ENCODE measurements around the gene UNC119. TPM values are rescaled to one million over a fixed set of nuclear protein-coding genes. Genes with fewer than 3 reads are reported as not detected.
A peak's percentile ranks its signal among the peaks of the same experiment; 100 is the strongest.

UNC119 gene
- total RNA-seq, 1 donor from 2014 or later = 27.7 TPM

DNA sequence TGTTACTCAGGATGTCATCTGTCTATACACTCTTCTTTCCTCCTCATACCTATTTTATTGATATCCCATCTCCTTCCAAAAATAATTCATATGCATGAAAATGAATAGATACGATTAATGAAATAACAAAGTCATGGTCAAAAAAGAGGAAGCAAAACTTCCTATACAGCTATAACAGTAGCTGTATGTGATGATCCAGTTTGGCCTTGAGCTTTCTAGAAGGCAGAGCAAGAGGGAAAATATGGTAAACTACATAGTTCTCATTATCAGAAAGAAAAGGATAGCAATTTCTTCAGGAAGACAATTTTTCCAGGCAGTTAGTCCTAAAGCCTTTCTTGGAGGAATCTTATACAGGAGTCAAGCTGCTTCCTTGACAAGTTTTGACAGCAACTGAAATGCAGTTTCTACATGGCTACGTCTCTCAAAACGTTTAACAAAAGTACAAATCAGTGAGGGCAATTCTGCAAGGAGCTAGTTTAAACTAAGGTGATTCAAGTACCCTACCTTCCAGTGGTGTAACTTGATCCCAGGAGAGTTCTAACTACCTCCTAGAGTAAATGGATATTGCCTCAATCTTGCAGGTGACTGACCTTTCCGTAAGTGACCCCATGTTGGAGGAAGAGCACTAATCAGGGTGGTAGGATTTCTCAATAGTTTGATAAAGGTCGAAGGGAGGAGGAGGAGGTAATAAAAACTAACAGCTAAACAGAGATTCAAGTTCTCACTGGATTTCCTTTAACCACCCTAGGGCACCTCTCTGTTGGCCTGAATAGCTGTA lies 45.4 kb upstream of the UNC119 start:
- peak overlapping the region; percentile 91 for H3K9ac ChIP-seq (ENCODE audit: low read length)
- peaks cover 4% of the 10 kb centered on the region for H3K36me3 ChIP-seq (ENCODE audit: insufficient read depth, low read length)
- no peaks in the 10 kb centered on the region for H4K20me1 ChIP-seq (ENCODE audit: insufficient read depth, low read length)
- no peaks in the 10 kb centered on the region for H3K9me3 ChIP-seq (ENCODE audit: insufficient read depth, low read depth, low read length)
- H3K4me1 Mint-ChIP-seq (ENCODE audit: low read depth, unreplicated experiment) = peaks cover 4% of the 10 kb centered on the region
- TF ChIP-seq EZH2 (IDR thresholded peaks at IDR 0.05; ENCODE audit: insufficient read depth, low read length) = no peak
- TF ChIP-seq, protein P1, sequence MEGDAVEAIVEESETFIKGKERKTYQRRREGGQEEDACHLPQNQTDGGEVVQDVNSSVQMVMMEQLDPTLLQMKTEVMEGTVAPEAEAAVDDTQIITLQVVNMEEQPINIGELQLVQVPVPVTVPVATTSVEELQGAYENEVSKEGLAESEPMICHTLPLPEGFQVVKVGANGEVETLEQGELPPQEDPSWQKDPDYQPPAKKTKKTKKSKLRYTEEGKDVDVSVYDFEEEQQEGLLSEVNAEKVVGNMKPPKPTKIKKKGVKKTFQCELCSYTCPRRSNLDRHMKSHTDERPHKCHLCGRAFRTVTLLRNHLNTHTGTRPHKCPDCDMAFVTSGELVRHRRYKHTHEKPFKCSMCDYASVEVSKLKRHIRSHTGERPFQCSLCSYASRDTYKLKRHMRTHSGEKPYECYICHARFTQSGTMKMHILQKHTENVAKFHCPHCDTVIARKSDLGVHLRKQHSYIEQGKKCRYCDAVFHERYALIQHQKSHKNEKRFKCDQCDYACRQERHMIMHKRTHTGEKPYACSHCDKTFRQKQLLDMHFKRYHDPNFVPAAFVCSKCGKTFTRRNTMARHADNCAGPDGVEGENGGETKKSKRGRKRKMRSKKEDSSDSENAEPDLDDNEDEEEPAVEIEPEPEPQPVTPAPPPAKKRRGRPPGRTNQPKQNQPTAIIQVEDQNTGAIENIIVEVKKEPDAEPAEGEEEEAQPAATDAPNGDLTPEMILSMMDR (IDR thresholded peaks at IDR 0.05; ENCODE audit: insufficient read depth, low read depth, low read length) = no peak
- H3K4me1 ChIP-seq (ENCODE audit: insufficient read depth, low read length) = peaks cover 9% of the 10 kb centered on the region
- no peaks in the 10 kb centered on the region for H3K27me3 Mint-ChIP-seq (ENCODE audit: low read depth, unreplicated experiment)
- no peak overlapping the region for H3K27ac Mint-ChIP-seq (ENCODE audit: unreplicated experiment)
- H3K27ac ChIP-seq (ENCODE audit: low read depth, low read length) = no peak overlapping the region
- H3K9me3 Mint-ChIP-seq (ENCODE audit: unreplicated experiment) = no peaks in the 10 kb centered on the region
- FAIRE-seq (no peak), DNase-seq (ENCODE audit: low read depth) (no peak)
- peak overlapping the region; percentile 92 for H3K4me2 ChIP-seq (ENCODE audit: low read length)
- H3K4me3 ChIP-seq (ENCODE audit: insufficient read depth, low read depth, low read length) = peak overlapping the region; percentile 83
- no peaks in the 10 kb centered on the region for H3K36me3 Mint-ChIP-seq (ENCODE audit: low read depth, unreplicated experiment)
- H2AFZ ChIP-seq (ENCODE audit: low read depth, low read length) = peak overlapping the region; percentile 88
- H3K79me2 ChIP-seq (ENCODE audit: insufficient read depth, low read length) = peaks cover 28% of the 10 kb centered on the region
- no peaks in the 10 kb centered on the region for H3K27me3 ChIP-seq (ENCODE audit: insufficient read depth, low read length)
- peak overlapping the region; percentile 89 for H3K4me3 Mint-ChIP-seq (ENCODE audit: unreplicated experiment)

DNA sequence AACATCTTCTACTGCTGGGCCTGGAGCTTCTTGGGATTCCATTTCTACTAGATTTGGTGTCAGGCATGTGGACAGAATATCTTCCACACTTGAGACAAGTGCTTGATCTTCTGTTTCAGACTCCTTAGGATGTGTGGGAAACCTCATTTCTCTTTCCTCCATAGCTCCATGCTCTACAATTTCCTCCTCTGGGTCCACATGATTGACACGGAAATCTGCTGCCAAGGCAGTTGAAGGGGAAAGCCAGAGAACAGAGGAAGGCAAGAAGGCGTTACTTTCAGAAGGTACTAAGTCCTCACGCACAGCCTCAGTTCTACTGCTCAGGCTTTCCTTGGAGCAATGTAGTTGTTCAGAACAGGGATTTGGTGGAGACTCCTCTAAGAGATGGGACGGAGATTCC lies 39.8 kb upstream of the UNC119 start:
- H3K4me1 Mint-ChIP-seq (ENCODE audit: low read depth, unreplicated experiment) = no peaks in the 10 kb centered on the region
- Histone ChIP-seq H3K4me3 (ENCODE audit: insufficient read depth, low read depth, low read length) (no peak overlapping the region), H3K36me3 (ENCODE audit: insufficient read depth, low read length) (peaks cover 22% of the 10 kb centered on the region), H2AFZ (ENCODE audit: low read depth, low read length) (no peak overlapping the region), H3K27ac (ENCODE audit: low read depth, low read length) (no peak overlapping the region), H3K9me3 (ENCODE audit: insufficient read depth, low read depth, low read length) (no peaks in the 10 kb centered on the region), H4K20me1 (ENCODE audit: insufficient read depth, low read length) (no peaks in the 10 kb centered on the region), H3K4me1 (ENCODE audit: insufficient read depth, low read length) (no peaks in the 10 kb centered on the region), H3K27me3 (ENCODE audit: insufficient read depth, low read length) (no peaks in the 10 kb centered on the region), H3K79me2 (ENCODE audit: insufficient read depth, low read length) (peaks cover 21% of the 10 kb centered on the region), H3K9ac (ENCODE audit: low read length) (no peak overlapping the region), H3K4me2 (ENCODE audit: low read length) (no peak overlapping the region)
- no peak for DNase-seq (ENCODE audit: low read depth)
- FAIRE-seq = no peak
- no peak overlapping the region for H3K4me3 Mint-ChIP-seq (ENCODE audit: unreplicated experiment)
- H3K36me3 Mint-ChIP-seq (ENCODE audit: low read depth, unreplicated experiment) = peaks cover 5% of the 10 kb centered on the region
- no peak for TF ChIP-seq EZH2 (IDR thresholded peaks at IDR 0.05; ENCODE audit: insufficient read depth, low read length)
- no peaks in the 10 kb centered on the region for H3K27me3 Mint-ChIP-seq (ENCODE audit: low read depth, unreplicated experiment)
- H3K27ac Mint-ChIP-seq (ENCODE audit: unreplicated experiment) = no peak overlapping the region
- H3K9me3 Mint-ChIP-seq (ENCODE audit: unreplicated experiment) = no peaks in the 10 kb centered on the region

DNA sequence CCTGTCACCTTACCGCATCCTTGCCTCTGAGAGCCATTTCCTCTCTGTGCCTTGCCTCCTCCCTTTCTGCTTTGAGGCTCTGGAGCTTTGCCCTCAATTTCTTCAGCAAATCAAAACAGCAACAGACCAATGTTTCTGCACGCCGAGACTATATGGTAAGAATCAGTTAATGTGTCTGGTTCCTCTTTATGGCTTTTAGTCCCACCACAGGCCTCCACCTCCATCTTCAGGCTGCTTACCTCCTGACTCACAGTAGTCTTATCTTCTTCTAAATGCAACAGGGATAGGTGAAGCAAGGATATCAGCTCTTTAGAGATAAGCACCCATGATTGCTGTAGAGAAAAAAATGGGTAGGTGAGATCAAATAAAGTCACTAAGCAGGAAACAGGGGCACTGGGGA lies 33.4 kb upstream of the UNC119 start:
- H3K27ac Mint-ChIP-seq (ENCODE audit: unreplicated experiment) = no peak overlapping the region
- H3K4me3 Mint-ChIP-seq (ENCODE audit: unreplicated experiment) = no peak overlapping the region

More for the DNA sequence above, 33.4 kb upstream of the UNC119 start:
- no peak for DNase-seq (ENCODE audit: low read depth)
- no peaks in the 10 kb centered on the region for H3K4me1 ChIP-seq (ENCODE audit: insufficient read depth, low read length)
- peaks cover 44% of the 10 kb centered on the region for H3K36me3 ChIP-seq (ENCODE audit: insufficient read depth, low read length)
- H3K4me2 ChIP-seq (ENCODE audit: low read length) = no peak overlapping the region
- Mint-ChIP-seq H3K27me3 (ENCODE audit: low read depth, unreplicated experiment) (peaks cover 5% of the 10 kb centered on the region), H3K9me3 (ENCODE audit: unreplicated experiment) (no peaks in the 10 kb centered on the region), H3K36me3 (ENCODE audit: low read depth, unreplicated experiment) (peaks cover 19% of the 10 kb centered on the region), H3K4me1 (ENCODE audit: low read depth, unreplicated experiment) (no peaks in the 10 kb centered on the region)
- no peak overlapping the region for H3K9ac ChIP-seq (ENCODE audit: low read length)
- no peak for FAIRE-seq
- H3K27ac ChIP-seq (ENCODE audit: low read depth, low read length) = no peak overlapping the region
- no peaks in the 10 kb centered on the region for H3K27me3 ChIP-seq (ENCODE audit: insufficient read depth, low read length)
- no peak for TF ChIP-seq EZH2 (IDR thresholded peaks at IDR 0.05; ENCODE audit: insufficient read depth, low read length)
- TF ChIP-seq, protein P1 (IDR thresholded peaks at IDR 0.05; ENCODE audit: insufficient read depth, low read depth, low read length) = no peak
- no peaks in the 10 kb centered on the region for H4K20me1 ChIP-seq (ENCODE audit: insufficient read depth, low read length)
- no peaks in the 10 kb centered on the region for H3K79me2 ChIP-seq (ENCODE audit: insufficient read depth, low read length)
- no peaks in the 10 kb centered on the region for H3K9me3 ChIP-seq (ENCODE audit: insufficient read depth, low read depth, low read length)
- H2AFZ ChIP-seq (ENCODE audit: low read depth, low read length) = no peak overlapping the region
- no peak overlapping the region for H3K4me3 ChIP-seq (ENCODE audit: insufficient read depth, low read depth, low read length)
